GM18873 (cell line): ENCODE measurements around the gene RADIL.

Source experiments
- ATAC-seq: cut with Tn5 transposase; IDR thresholded peaks from one replicate; pipeline ENCODE4 v1.9.1; 2021; ENCODE audit warnings: mild to moderate bottlenecking, moderate library complexity, moderate number of reproducible peaks; ENCODE audit not compliant: unreplicated experiment, low FRiP score

The RADIL gene

DNA sequence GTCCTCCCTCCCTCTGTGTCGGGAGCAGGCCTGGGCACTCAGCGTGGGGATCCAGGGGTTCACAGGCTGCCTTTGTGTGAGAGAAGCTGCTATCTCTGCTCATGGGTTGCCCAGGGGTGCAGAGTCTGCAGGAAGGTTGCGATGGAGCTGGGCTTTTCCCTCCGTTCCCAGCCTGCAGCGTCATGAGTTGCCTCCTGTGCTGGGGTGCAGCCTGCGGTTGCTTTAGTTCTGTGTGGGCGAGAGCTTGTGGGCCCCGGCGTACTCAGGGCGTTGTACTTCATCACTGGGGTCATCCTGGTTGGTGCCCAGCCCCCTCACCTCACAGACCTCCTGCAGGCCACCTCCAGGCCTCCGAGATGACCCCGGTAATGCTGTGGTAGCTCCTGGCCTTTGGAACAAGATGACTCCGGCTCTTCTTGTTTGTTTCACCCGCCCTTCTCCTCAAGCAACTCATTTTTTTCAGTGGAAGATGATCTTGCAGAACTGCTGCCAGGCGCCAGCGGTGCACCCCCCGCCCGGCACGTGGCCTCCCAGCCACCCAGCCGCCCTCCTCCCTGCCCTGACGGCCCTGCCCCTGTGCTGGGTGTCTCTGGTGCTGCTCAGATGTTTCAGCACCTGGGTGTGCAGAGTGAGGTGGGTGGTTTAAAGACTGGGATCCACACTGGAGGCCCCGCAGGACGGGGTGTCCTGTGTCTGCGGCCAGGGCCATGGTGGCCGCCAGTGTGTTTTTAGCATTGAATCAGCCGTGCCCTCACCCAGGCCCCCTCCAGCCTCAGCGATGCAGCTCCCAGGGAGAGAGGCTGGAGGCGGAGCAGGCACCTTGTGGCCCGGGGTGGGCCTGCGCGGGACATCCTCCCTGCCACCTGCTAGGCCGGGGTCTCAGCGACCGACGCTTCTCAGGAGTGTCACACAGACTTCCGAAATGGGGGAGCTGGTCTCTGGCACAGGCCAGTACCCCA is 100.9 kb downstream of the RADIL start:
- ATAC-seq, result no peak

DNA sequence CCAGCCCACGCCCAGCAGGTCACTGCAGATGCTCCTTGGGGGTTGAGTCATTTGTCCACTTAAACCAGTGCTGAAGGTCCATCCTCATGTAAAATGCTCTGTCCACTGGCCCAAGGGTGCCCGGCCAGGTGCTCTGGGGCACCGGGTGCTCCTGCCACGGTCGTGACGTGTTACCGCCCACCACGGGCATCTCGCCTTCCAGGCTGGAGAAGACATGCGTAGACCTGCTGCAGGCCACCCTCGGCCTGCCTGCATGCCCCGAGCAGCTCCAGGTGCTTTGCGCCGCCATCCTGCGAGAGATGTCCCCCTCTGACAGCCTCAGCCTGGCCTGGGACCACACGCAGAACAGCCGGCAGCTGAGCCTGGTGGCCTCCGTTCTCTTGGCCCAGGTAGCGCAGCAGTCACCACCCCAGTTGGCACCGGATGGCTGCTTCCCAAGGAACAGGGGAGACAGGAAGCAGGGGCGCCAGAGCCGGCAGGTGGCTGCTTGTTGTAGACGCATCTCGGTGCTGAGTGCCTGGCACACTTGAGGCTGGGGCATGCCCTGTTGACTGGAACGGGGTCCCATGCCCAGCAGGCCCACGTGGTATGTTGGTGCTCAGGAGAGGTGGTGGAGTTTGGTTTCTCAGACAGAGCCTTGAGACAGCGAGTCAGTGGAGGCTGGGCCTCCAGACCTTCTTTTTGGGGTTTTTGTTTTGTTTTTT is 102.0 kb downstream of the RADIL start:
- no peak for ATAC-seq

DNA sequence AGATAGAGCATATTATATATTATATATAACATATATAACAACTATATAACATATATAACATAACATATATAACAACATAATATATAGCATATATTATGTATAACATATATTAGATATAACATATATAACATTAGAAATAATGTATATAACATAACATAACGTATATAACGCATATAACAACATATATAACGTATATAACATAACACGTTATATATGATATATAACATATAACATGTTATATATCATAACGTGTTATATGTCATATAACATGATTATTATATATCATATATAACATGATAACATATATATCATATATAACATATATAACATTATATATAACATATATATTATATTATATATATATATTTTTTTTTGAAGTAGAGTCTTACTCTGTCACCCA is 104.4 kb downstream of the RADIL start:
- no peak for ATAC-seq

DNA sequence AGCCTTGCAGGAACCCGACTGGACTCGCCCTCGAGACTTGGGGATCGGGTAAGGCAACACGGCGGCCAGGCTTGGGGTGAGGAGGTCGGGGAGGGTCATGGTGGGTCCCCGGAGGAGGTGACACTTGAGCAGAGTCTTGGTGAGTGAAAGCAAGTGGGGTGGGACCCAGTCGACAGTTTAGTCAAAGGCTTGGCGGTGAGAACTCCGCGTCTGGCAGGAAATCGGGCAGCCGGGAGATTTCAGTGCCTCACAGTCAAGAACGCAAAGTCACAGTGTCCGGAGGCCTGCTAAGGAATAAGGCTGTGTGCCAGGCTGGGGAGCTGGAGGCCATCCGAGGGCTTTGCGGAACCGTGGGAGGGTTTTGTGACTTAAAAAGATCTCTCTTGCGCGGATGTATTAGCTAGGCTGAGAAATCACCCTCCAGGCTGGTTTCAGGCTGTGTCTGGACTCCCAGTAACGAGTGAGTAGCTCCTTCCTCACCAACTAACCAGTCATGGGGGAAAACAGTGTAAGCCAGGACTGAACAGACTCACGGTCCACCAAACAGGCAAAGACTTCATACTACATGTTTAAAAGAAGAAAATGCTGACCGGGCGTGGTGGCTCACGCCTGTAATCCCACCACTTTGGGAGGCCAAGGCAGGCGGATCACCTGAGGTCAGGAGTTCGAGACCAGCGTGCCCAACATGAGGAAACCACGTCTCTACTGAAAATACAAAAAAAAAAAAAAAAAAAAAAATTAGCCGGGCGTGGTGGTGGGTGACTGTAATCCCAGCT is 107.5 kb downstream of the RADIL start:
- peak; percentile 2 for ATAC-seq

GRCh38 chr7:4775250-4775847 is 108.2 kb downstream of the RADIL start, which contains the start of gene AP5Z1:
Gene AP5Z1 (plus strand): TSS chr7:4775623. CDS start chr7:4775716, 93 bp downstream.
- peak; percentile 79 for ATAC-seq

- peak; percentile 15 for ATAC-seq
Measured at GRCh38 chr7:4774658-4775249, 108.8 kb downstream of the RADIL start.

DNA sequence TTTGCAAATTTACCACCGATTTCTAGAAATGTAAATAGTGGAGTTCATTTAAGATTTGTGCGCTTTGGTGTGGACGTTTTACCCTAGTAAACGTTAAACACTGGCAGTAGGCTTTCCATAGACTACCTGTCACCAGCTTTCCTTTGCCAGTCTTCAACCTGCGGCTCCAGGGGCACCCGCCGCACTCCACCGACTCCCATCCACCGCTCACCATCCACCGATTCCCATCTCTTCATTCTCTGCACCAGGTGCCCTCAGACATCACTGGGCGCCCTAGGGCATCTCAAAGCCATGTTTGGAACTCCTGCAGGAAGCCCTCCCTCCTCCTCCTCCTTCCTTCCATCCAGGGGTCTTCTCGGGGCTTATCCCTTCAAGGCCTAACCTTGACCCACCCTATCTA is 109.5 kb downstream of the RADIL start:
- no peak for ATAC-seq

GRCh38 chr7:4772306-4772705 is 111.2 kb downstream of the RADIL start:
- ATAC-seq, result no peak

DNA sequence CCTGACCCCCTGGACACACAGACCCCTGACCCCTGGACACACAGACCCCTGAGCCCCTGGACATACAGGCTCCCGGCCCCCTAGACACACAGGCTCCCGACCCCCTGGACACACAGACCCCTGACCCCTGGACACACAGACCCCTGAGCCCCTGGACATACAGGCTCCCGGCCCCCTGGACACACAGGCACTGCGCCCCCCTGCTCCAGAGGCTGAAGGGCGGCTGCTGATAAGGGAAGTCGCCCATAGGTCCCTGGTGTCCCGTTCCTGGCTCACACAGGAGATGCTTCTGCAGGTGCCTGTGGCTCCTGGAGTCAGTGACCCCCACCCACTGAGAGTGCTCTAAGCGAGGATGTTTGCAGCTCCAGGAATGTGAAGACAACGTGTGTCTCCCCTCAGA is 111.8 kb downstream of the RADIL start:
- no peak for ATAC-seq

GRCh38 chr7:4770886-4771285 is 112.6 kb downstream of the RADIL start:
- no peak for ATAC-seq

DNA sequence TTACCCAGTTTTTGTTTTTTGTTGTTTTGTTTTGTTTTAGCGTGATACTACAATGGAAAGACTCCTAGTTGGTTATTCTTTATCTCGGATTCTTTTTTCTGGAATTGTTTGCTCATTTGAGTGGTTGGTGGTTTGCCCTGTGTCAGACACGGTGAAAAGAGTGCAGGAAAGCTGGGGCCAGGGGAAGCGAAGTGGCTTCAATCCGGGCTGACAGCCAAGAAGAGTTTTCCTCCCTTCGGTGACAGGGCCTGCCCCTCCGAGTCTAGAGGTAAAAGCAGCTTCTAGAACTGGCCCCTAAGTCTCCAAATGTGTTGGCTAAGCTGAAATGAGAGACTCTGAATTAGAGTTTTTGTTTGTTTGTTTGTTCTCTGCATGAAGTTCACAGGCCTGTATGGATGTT is 113.8 kb downstream of the RADIL start:
- no peak for ATAC-seq

DNA sequence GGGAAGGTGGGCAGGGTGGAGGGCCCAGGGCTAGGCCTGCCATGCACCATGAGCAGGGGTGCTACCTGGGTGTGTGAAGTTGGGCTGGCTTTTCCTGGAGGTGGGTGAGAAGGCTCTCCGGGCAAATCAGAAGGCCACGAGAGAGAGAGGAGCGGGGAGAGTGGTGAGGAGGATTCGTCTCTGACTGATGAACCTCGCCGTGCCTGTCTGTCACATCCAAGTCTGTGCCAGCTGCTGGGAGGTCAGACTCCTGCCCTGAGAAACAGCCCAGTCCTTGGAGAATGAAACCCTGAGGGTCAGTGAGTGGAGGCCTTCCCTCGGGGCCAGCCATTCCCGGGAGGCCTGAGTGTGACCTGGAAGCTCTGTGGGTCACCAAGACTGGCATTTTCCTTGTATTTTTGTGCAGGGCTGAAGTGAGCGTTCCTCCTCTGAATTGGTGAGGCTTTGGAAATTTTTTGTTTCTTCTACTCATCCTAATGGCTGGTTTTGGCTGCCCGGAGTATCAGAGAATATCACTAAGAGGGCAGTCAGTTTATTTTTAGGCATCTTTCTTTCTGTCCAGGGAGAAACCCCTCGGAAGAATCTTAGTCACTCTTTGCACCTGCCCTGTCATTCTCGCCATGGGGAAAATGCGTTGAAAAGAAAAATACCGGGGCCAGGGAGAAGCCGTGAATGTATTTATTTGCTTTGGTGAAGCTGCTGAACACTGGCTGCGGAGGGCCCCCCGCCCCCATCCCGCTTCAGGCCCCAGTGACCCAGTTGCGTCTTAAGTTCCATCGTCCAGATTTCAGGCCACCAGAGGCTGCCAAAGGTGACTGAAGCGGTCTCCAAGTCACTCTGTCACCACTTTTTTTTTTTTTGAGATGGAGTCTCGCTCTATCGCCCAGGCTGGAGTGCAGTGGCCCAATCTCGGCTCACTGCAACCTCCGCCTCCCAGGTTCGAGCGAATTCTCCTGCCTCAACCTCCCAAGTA is 114.6 kb downstream of the RADIL start:
- no peak for ATAC-seq

DNA sequence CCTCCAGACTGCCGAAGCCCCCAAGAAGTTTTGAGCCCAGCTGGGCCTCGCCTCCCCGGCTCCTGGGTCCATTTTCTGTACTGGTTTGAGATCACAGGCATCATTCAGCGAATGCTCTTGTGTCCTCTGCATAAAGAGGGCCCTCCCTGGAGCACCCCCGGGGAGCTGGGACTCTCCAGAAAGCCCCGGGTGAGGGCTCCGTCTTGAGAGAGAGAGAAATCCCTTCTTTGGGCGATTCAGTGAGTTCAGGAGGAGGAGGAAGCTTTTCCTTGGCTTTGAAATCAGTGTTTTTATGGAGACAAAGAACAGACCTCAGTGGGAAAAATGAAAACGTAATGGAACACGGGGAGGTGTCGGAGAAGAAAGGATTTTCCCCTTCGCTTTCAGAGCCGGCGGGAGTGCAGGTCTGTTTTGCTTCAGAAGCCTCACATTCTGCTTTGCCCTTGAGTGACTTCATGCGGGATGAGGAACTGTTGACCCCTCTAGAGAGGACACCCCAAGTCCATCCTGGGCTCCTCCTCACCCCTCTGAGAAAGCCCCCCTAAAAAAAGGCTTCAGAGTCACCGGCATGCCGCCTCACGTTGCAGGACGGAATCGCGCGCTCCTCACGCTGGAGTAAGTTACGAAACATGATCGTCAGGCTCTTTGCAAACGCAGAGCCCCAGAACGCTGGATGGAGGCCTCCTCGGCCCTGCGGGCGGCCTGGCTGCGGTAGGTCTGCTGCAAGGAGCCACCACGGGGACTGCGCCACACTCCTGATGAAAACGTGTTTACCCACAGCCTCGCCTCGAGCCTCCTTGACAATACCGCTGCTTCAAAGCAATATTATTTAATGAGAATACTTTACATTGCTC is 116.6 kb downstream of the RADIL start:
- ATAC-seq, result no peak

DNA sequence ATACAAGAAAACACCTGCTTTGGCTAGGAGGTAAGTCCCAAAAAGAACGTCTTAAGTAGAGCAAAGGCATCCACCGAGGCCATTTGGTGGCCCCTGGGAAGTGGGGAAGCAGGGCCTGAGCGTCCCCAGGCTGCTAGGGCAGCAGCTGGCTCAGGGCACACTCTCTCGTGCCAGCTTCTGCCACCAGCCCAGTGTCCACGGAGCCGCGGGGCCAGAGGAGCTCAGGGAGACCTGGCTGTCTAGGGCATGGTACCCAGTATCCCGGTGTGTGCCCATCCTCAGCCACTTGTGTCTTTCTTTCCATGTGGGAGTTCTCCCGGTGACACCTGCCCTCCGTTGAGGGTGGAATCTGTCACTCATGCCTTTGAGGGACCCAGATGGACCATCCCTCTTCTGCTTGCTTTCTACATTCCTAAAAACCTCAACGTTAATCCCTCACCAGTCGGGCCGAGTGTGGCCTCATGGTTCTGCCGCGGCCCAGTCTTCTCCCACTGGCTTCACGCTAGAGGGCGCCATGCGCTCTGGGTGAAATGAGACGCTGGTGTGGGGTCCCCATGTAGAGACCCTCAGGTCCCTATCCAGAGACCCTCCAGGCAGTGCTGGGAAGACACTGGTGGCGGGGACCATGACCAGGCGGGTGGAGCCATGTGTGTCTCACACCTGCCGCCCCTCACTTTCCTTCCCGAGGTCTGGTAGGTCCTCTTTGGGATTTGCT is 117.6 kb downstream of the RADIL start:
- ATAC-seq, result no peak

GRCh38 chr7:4764402-4765007 is 119.0 kb downstream of the RADIL start:
- ATAC-seq, result no peak

DNA sequence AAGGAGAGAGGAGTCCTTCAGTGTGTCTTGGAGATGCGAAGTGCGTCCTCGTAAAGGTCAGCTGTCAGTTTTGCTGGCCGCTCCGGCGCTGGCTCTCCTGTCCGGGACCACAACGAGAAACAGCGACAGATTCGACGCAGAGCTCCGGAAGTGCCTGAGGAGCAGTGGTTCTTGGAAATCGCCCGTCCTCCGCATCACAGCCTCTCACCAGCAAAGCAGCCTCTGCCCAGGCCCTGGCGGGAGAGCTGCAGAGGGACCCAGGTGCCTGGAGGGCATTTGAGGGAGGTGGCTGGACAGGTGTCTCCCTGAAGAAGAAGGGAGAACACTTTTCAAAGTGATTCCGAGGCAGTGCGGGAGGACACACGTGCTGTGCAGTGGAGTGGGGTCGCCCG is 119.7 kb downstream of the RADIL start:
- no peak for ATAC-seq
